HepG2 (cell line): Measurements from ENCODE around the gene HNF1B. TPM values are rescaled to one million over a fixed set of nuclear protein-coding genes. Genes with fewer than 3 reads are reported as not detected.

Experiments
- FOXP1 ChIP-seq, 2 experiments: fragments of 450-650 bp in 1 of 2; IDR thresholded peaks; 2 replicates each; pipeline ENCODE4 v1.6.1; 2017 to 2018; ENCODE audit warnings: antibody characterized with exemption in 1 of 2
- HOXA3 ChIP-seq: sonication (generic); formaldehyde crosslinking; IDR thresholded peaks from 2 replicates; pipeline ENCODE4 v1.5.0; 2020; ENCODE audit warnings: missing genetic modification reagents
- IRX3 ChIP-seq: sonication (generic); formaldehyde crosslinking; IDR thresholded peaks from 2 replicates; pipeline ENCODE4 v1.8.1; 2023; ENCODE audit warnings: mild to moderate bottlenecking, low read depth, missing genetic modification reagents, borderline replicate concordance
- MTA3 ChIP-seq: sonication (generic); formaldehyde crosslinking; IDR thresholded peaks from 2 replicates; pipeline ENCODE4 v1.4.0; 2020; ENCODE audit warnings: missing genetic modification reagents
- NR2F2 ChIP-seq: IDR thresholded peaks from 2 replicates; pipeline ENCODE4 v1.6.1; 2012; ENCODE audit warnings: low read depth, inconsistent platforms, borderline replicate concordance
- NR2F6 ChIP-seq, 2 experiments: IDR thresholded peaks; 2 replicates each; pipeline ENCODE4 v1.6.1; 2016; ENCODE audit warnings: antibody characterized with exemption in 1 of 2, mild to moderate bottlenecking in 1 of 2
- PAWR ChIP-seq: sonication (generic); formaldehyde crosslinking; IDR thresholded peaks from 2 replicates; pipeline ENCODE4 v1.4.0; 2020; ENCODE audit warnings: missing genetic modification reagents, mild to moderate bottlenecking, borderline replicate concordance
- PPARG ChIP-seq: conservative IDR thresholded peaks from 2 replicates; pipeline ENCODE4 v1.6.1; 2016; ENCODE audit warnings: missing biosample characterization, missing genetic modification reagents
- RNF2 ChIP-seq: fragments of 450-650 bp; conservative IDR thresholded peaks from 2 replicates; pipeline ENCODE4 v1.6.1; 2016; ENCODE audit warnings: low read depth
- SRF ChIP-seq: IDR thresholded peaks from 2 replicates; pipeline ENCODE4 v1.6.1; 2011; ENCODE audit warnings: mild to moderate bottlenecking, low read depth, low read length, moderate library complexity
- SRSF9 ChIP-seq: fragments of 200-400 bp; formaldehyde crosslinking; IDR thresholded peaks from 2 replicates; pipeline ENCODE4 v1.6.1; 2018; ENCODE audit warnings: borderline replicate concordance, mild to moderate bottlenecking, low read depth, low read length; ENCODE audit not compliant: insufficient read depth, poor library complexity, severe bottlenecking
- ZFP36 ChIP-seq: fragments of 150-350 bp; IDR thresholded peaks from 2 replicates; pipeline ENCODE4 v1.6.1; 2018; ENCODE audit warnings: borderline replicate concordance, low read length, low read depth; ENCODE audit not compliant: partially characterized antibody
- ZNF567 ChIP-seq: sonication (generic); formaldehyde crosslinking; IDR thresholded peaks from 2 replicates; pipeline ENCODE4 v1.8.1; 2023; ENCODE audit warnings: mild to moderate bottlenecking, missing genetic modification reagents, borderline replicate concordance
- ZNF615 ChIP-seq: sonication (generic); formaldehyde crosslinking; IDR thresholded peaks from 2 replicates; pipeline ENCODE4 v1.5.0; 2020; ENCODE audit warnings: mild to moderate bottlenecking, missing genetic modification reagents, borderline replicate concordance
- ZNF747 ChIP-seq: sonication (generic); formaldehyde crosslinking; IDR thresholded peaks from 2 replicates; pipeline ENCODE4 v1.8.1; 2023; ENCODE audit warnings: missing genetic modification reagents, mild to moderate bottlenecking, borderline replicate concordance
- ZNF780A ChIP-seq: sonication (generic); formaldehyde crosslinking; IDR thresholded peaks from 2 replicates; pipeline ENCODE4 v1.8.0; 2022; ENCODE audit warnings: mild to moderate bottlenecking, missing genetic modification reagents, moderate library complexity
- ZSCAN12 ChIP-seq: sonication (generic); formaldehyde crosslinking; IDR thresholded peaks from 2 replicates; pipeline ENCODE4 v1.9.0; 2021; ENCODE audit warnings: mild to moderate bottlenecking, missing genetic modification reagents
- ZSCAN22 ChIP-seq: sonication (generic); formaldehyde crosslinking; IDR thresholded peaks from 2 replicates; pipeline ENCODE4 v1.4.0; 2020; ENCODE audit warnings: mild to moderate bottlenecking, missing genetic modification reagents
- ZSCAN30 ChIP-seq: sonication (generic); formaldehyde crosslinking; IDR thresholded peaks from 2 replicates; pipeline ENCODE4 v1.5.0; 2020; ENCODE audit warnings: mild to moderate bottlenecking, missing genetic modification reagents
- polyA plus RNA-seq, 8 experiments: library from polyadenylated mRNA; depleted of rRNA in 3 of 8; stranded (reverse) in 7 of 8; unstranded in 1 of 8; fragments of >200 nt; fragmentation: Illumina TruSeq in 4 of 8; extraction: Trizol in 4 of 8; gene quantifications; 2 replicates each; pipeline versions ENCODE4 v1.2.1 to v1.2.3, GENCODE V29; 2011 to 2016; ENCODE audit warnings: low read depth in 4 of 8, missing spikeins in 1 of 8, mixed read lengths in 1 of 8; ENCODE audit not compliant: insufficient read depth in 1 of 8
- total RNA-seq, 5 experiments: library from RNA; depleted of rRNA; stranded (reverse); fragments of >200 nt; fragmentation: Illumina TruSeq; extraction: Trizol; gene quantifications; 2 replicates each; pipeline ENCODE4 v1.2.3, GENCODE V29; 2016; ENCODE audit warnings: low read depth in 1 of 5
- TF ChIP-seq, protein P1 (sequence below): sonication (generic); formaldehyde crosslinking; IDR thresholded peaks from 2 replicates; pipeline ENCODE4 v1.4.0; 2020; ENCODE audit warnings: missing genetic modification reagents
- TF ChIP-seq, protein P2 (sequence below): IDR thresholded peaks from 2 replicates; pipeline ENCODE4 v1.6.1; 2016; ENCODE audit warnings: control low read depth
- TF ChIP-seq, protein P3 (sequence below): sonication (generic); formaldehyde crosslinking; IDR thresholded peaks from 2 replicates; pipeline ENCODE4 v1.4.0; 2020; ENCODE audit warnings: missing genetic modification reagents, borderline replicate concordance

The HNF1B gene
- total and polyA plus RNA-seq, 2 of the 13 experiments (the other 11 are each of a cell fraction or from before 2014, with no cell fraction given) = 1.9 to 5.3 TPM

DNA sequence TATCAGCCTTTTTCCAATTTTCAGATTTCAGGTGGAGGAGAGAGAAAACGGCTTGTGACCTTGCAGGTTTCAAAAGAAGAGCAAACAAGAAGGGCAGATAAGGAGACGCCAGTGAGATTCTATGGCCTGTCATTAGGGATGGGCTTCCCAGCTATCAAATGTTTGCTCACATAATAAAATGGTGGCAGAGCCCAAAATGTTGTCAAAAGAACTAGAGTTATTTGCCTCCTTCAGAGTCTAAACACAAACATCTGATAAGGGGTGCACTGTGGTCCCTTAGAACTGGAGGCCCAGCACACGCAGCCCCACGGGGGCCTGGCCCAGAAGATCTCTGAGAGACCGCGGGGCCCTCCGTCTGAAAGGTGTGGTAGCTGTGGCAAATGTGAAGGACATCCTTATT is 55.5 kb downstream of the HNF1B start (continued):
- TF ChIP-seq PAWR (CRISPR knock-in tag) (no peak), MTA3 (CRISPR knock-in tag) (no peak), ZSCAN12 (no peak), ZSCAN22 (CRISPR knock-in tag) (no peak), ZNF615 (CRISPR knock-in tag) (no peak), HOXA3 (CRISPR knock-in tag) (peak; percentile 57; the same call in 1 of the 2 replicates), NR2F2 (peak; percentile 48; the same call in 1 of the 2 replicates), ZNF747 (no peak), FOXP1 (IDR thresholded peaks at IDR 0.05) (no peak), FOXP1 (CRISPR knock-in tag; IDR thresholded peaks at IDR 0.05) (peak; percentile 54; the same call in 1 of the 2 replicates), ZSCAN30 (CRISPR knock-in tag) (no peak), SRF (no peak), IRX3 (CRISPR knock-in tag) (no peak), ZNF567 (no peak), SRSF9 (no peak), PPARG (CRISPR knock-in tag) (peak; percentile 50; the same call in 1 of the 2 replicates), NR2F6 (IDR thresholded peaks at IDR 0.05) (peak; percentile 77), NR2F6 (CRISPR knock-in tag; IDR thresholded peaks at IDR 0.05) (no peak), ZFP36 (no peak), RNF2 (no peak), ZNF780A (no peak)
- TF ChIP-seq, protein P1, sequence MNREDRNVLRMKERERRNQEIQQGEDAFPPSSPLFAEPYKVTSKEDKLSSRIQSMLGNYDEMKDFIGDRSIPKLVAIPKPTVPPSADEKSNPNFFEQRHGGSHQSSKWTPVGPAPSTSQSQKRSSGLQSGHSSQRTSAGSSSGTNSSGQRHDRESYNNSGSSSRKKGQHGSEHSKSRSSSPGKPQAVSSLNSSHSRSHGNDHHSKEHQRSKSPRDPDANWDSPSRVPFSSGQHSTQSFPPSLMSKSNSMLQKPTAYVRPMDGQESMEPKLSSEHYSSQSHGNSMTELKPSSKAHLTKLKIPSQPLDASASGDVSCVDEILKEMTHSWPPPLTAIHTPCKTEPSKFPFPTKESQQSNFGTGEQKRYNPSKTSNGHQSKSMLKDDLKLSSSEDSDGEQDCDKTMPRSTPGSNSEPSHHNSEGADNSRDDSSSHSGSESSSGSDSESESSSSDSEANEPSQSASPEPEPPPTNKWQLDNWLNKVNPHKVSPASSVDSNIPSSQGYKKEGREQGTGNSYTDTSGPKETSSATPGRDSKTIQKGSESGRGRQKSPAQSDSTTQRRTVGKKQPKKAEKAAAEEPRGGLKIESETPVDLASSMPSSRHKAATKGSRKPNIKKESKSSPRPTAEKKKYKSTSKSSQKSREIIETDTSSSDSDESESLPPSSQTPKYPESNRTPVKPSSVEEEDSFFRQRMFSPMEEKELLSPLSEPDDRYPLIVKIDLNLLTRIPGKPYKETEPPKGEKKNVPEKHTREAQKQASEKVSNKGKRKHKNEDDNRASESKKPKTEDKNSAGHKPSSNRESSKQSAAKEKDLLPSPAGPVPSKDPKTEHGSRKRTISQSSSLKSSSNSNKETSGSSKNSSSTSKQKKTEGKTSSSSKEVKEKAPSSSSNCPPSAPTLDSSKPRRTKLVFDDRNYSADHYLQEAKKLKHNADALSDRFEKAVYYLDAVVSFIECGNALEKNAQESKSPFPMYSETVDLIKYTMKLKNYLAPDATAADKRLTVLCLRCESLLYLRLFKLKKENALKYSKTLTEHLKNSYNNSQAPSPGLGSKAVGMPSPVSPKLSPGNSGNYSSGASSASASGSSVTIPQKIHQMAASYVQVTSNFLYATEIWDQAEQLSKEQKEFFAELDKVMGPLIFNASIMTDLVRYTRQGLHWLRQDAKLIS = no peak
- TF ChIP-seq, protein P2, sequence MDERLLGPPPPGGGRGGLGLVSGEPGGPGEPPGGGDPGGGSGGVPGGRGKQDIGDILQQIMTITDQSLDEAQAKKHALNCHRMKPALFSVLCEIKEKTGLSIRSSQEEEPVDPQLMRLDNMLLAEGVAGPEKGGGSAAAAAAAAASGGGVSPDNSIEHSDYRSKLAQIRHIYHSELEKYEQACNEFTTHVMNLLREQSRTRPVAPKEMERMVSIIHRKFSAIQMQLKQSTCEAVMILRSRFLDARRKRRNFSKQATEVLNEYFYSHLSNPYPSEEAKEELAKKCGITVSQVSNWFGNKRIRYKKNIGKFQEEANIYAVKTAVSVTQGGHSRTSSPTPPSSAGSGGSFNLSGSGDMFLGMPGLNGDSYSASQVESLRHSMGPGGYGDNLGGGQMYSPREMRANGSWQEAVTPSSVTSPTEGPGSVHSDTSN = no peak
- TF ChIP-seq, protein P3, sequence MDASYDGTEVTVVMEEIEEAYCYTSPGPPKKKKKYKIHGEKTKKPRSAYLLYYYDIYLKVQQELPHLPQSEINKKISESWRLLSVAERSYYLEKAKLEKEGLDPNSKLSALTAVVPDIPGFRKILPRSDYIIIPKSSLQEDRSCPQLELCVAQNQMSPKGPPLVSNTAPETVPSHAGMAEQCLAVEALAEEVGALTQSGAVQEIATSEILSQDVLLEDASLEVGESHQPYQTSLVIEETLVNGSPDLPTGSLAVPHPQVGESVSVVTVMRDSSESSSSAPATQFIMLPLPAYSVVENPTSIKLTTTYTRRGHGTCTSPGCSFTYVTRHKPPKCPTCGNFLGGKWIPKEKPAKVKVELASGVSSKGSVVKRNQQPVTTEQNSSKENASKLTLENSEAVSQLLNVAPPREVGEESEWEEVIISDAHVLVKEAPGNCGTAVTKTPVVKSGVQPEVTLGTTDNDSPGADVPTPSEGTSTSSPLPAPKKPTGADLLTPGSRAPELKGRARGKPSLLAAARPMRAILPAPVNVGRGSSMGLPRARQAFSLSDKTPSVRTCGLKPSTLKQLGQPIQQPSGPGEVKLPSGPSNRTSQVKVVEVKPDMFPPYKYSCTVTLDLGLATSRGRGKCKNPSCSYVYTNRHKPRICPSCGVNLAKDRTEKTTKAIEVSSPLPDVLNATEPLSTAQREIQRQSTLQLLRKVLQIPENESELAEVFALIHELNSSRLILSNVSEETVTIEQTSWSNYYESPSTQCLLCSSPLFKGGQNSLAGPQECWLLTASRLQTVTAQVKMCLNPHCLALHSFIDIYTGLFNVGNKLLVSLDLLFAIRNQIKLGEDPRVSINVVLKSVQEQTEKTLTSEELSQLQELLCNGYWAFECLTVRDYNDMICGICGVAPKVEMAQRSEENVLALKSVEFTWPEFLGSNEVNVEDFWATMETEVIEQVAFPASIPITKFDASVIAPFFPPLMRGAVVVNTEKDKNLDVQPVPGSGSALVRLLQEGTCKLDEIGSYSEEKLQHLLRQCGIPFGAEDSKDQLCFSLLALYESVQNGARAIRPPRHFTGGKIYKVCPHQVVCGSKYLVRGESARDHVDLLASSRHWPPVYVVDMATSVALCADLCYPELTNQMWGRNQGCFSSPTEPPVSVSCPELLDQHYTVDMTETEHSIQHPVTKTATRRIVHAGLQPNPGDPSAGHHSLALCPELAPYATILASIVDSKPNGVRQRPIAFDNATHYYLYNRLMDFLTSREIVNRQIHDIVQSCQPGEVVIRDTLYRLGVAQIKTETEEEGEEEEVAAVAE (CRISPR knock-in tag) = no peak
